H4 (cell line): Measurements from ENCODE around the gene LIPN. TPM values are rescaled to one million over a fixed set of nuclear protein-coding genes. Genes with fewer than 3 reads are reported as not detected.

ENCODE experiments used
- DNase-seq: peaks from one replicate; pipeline ENCODE4 v3.0.0-alpha.2; 2015; ENCODE audit warnings: low spot score
- total RNA-seq: library from RNA; depleted of rRNA; stranded (reverse); fragments of >200 nt; shearing (Covaris generic); gene quantifications from 2 replicates; pipeline ENCODE4 v1.2.3, GENCODE V29; 2014; rRNA removed

LIPN gene
- total RNA-seq, 1 experiment from 2014 or later: not detected

DNA sequence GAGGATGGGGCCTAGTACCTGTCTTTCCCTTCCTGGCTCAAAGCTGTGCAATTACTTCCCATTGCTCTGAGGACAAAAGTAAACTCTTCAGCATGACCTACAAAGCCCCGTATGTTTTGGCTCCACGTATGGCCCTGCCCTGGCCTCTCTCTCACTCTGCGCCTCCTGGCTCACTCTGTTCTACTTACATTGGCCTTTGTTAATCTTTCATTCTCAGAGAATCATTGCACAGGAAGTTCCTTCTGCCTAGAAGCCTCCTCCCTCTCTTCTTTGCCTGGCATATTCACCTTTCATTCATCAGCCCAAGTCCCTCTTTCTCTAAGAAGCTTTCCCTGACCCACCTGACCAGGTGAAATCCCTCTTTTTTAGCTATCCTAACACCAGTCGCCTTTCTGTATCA, 66.6 kb downstream of the LIPN start:
- no peak for DNase-seq

DNA sequence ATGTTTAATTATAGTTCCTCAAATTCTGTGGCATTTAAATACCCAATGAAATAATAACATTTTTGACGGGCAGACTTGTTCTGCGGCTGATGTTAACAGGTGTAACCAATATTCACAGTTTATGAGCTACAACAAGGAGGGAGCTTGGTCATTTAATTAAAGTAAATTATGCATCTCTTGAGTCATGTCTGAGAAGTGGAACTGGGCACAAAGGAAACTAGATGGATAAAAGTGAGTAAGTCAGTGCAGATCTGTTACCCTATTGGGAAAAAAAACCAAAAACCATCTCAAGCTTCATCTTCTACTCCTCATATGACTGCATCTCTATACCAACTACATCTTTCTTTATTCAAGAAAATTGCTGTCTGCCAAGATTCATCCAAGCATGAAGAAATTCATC, 67.9 kb downstream of the LIPN start:
- DNase-seq: no peak

DNA sequence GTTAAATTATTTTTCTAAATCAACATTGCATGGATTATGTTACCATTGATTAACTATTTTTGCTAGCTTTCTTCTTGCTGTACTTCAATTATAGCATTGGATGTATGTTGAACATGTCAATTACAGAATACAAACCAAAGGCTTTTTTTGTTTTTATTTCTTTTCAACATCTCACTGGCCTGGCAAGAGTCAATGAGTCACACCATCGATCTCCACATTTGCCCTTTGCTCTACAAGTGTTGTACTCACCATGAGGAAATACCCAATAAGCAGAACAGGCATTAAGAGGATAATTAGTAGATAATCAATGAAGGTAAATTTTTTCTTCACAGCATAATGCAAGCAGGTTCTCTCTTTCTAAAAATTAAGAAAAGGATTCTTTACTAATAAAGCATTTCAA, 68.5 kb downstream of the LIPN start:
- no peak for DNase-seq

Other genes starting within 250 kb of the LIPN start
- gene RNLS, start 176.7 kb upstream of the LIPN start, total RNA-seq: 0.18 and 0.35 TPM in 2 replicates
- not detected in 2 replicates for gene LIPJ, start 173.3 kb upstream of the LIPN start, total RNA-seq
- not detected in 2 replicates for gene LIPF, start 95.6 kb upstream of the LIPN start, total RNA-seq
- not detected in 2 replicates for gene LIPK, start 53.8 kb upstream of the LIPN start, total RNA-seq
- not detected in 2 replicates for gene LIPM, start 42.7 kb downstream of the LIPN start, total RNA-seq
- gene ANKRD22, start 91.8 kb downstream of the LIPN start, total RNA-seq: not detected in 2 replicates
- 9.0 and 15.0 TPM in 2 replicates for gene STAMBPL1, start 120.2 kb downstream of the LIPN start, total RNA-seq
- gene ACTA2, start 192.8 kb downstream of the LIPN start, total RNA-seq: 14.9 and 29.1 TPM in 2 replicates
- 30.3 and 30.6 TPM in 2 replicates for gene FAS, start 230.8 kb downstream of the LIPN start, total RNA-seq